Bronchial epithelial cell (primary cell): ENCODE results near the gene LRRC4C. TPM values are rescaled to one million over a fixed set of nuclear protein-coding genes. Genes with fewer than 3 reads are reported as not detected.
"Not testable (repeated sequence)": the region's sequence is repeated elsewhere in the genome, so short reads cannot be mapped to it uniquely, and the experiment has no call there.

Experiments used
- DNase-seq: peaks from one replicate; pipeline ENCODE4 v3.0.0-alpha.2; 2010; ENCODE audit warnings: low read depth
- FAIRE-seq: peaks from 2 replicates; lab custom pipeline; 2011; peaks lifted over from hg19 to GRCh38; lab: Jason Lieb, UNC
- H3K27me3 ChIP-seq: 2 replicates; pipeline ENCODE4 v1.5.1; 2011; ENCODE audit warnings: low read length; ENCODE audit not compliant: control insufficient read depth, insufficient read depth
- H3K36me3 ChIP-seq: 2 replicates; pipeline ENCODE4 v1.5.1; 2011; ENCODE audit warnings: low read length; ENCODE audit not compliant: control insufficient read depth, insufficient read depth
- H3K4me3 ChIP-seq: 2 replicates; pipeline ENCODE4 v1.5.1; 2011; ENCODE audit warnings: mild to moderate bottlenecking, low read depth, low read length, control low read depth
- CTCF ChIP-seq: IDR thresholded peaks from 2 replicates; pipeline ENCODE4 v1.5.1; 2011; ENCODE audit warnings: mild to moderate bottlenecking, moderate library complexity, low read length, control low read depth, inconsistent platforms; ENCODE audit not compliant: insufficient read depth, severe bottlenecking
- total RNA-seq: library from RNA; depleted of rRNA; stranded (reverse); fragments of >200 nt; gene quantifications from 2 replicates; pipeline ENCODE4 v1.2.1, GENCODE V29; 2014

The LRRC4C gene
- total RNA-seq, 1 donor from 2014 or later, result not detected

GRCh38 chr11:41031551-41032060 is 427.8 kb downstream of the LRRC4C start:
- DNase-seq (no peak), FAIRE-seq (no peak)
- no peak overlapping the region for H3K4me3 ChIP-seq
- H3K27me3 ChIP-seq, result no peaks in the 10 kb centered on the region
- no peak for TF ChIP-seq CTCF
- no peaks in the 10 kb centered on the region for H3K36me3 ChIP-seq

DNA sequence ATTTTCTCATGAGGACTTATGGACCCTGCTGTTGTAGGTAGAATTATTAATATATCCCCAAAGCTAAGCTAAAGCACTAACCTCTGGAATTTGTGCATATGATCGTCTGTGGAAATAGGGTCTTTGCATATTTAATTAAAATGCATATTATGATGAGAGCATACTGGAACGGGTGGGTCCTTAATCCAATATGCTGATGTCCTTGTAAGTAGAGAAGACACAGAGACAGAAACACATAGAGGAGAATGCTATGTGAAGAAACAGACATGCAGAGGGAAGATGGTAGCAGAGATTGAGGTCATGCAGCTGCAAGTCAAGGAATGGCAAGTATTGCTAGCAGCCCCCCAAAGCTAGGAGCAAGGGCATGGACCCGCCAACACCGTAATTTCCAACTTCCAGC is 439.2 kb downstream of the LRRC4C start:
- no peak for FAIRE-seq
- Histone ChIP-seq H3K27me3 (no peaks in the 10 kb centered on the region), H3K36me3 (no peaks in the 10 kb centered on the region), H3K4me3 (no peak overlapping the region)
- no peak for DNase-seq
- no peak for TF ChIP-seq CTCF

- not testable (repeated sequence) for H3K4me3 ChIP-seq, H3K27me3 ChIP-seq, H3K36me3 ChIP-seq, FAIRE-seq, DNase-seq
Measured at GRCh38 chr11:41019666-41020065, 439.8 kb downstream of the LRRC4C start.

GRCh38 chr11:41018224-41018623 is 441.2 kb downstream of the LRRC4C start:
- no peak overlapping the region for H3K4me3 ChIP-seq
- no peaks in the 10 kb centered on the region for H3K36me3 ChIP-seq
- DNase-seq (no peak), FAIRE-seq (no peak)
- no peaks in the 10 kb centered on the region for H3K27me3 ChIP-seq
- no peak for TF ChIP-seq CTCF

DNA sequence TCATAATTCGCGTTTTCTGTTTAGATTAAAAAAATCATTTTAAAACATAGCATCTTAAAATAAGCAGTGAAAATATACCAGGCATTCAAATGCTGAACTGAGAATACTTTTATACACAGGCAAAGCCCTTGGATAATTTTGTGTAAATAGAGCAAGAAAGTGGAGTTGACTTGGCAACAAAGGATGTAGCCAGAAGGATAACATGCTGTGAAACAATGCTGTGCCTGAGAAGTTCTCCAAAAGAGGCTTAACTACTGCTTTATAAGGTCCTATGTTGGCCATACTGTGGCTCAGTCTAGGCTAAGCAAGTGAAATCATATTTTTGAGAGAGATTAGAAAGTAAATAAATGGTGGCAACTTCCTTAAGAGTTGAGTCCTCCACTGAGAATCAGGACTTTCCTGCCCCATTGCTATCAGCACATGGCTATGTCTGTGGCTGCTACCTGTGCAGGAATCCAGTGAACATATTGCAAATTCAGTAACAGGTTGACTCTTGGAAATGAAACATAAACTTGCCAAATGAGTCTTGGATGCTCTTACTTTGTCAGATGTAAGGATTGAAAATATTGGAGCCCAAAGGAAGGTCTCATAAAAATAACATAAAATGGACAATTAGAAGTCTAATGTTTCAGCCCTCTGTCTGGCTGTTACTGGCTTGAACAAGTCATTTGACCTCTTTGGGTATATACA is 448.9 kb downstream of the LRRC4C start:
- FAIRE-seq, result no peak
- no peak for TF ChIP-seq CTCF

DNA sequence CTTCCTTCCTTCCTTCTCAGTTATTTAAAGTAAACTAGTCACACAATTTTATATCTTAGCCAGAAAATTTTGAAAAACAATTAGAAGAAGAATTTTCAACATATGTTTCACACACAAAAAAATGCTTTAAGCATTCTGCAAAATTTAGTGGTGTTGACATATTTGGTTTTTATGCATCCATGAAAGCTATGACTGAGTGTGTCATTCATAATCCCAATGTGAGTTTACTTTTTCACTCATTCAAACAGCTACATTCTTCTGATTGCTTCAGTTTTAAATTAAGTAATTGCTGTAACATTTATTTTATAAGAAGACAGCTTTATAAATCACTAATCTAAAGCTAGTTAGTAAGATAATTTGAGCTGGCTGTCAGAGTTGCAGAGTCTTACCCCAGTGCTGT is 453.5 kb downstream of the LRRC4C start:
- no peak for DNase-seq
- no peaks in the 10 kb centered on the region for H3K27me3 ChIP-seq
- no peak for FAIRE-seq
- no peaks in the 10 kb centered on the region for H3K36me3 ChIP-seq
- no peak overlapping the region for H3K4me3 ChIP-seq
- no peak for TF ChIP-seq CTCF

More for the DNA sequence above, 448.9 kb downstream of the LRRC4C start:
- DNase-seq, result no peak
- H3K27me3 ChIP-seq, result no peaks in the 10 kb centered on the region
- H3K36me3 ChIP-seq, result no peaks in the 10 kb centered on the region
- H3K4me3 ChIP-seq, result no peak overlapping the region
